HEK293T (cell line): ENCODE results near the gene ZNF396.

Source experiments
- CTCF ChIA-PET: fragments of 350-600 bp; formaldehyde crosslinking; extraction: SDS; loops from one replicate; lab custom pipeline; 2021; ENCODE audit warnings: antibody characterized with exemption, inconsistent platforms; lab: Yijun Ruan, JAX
- POLR2A ChIA-PET: fragments of 350-600 bp; formaldehyde crosslinking; extraction: SDS; loops from one replicate; lab custom pipeline; 2020; ENCODE audit warnings: antibody characterized with exemption, inconsistent platforms; lab: Yijun Ruan, JAX
- DNase-seq: peaks from one replicate; pipeline ENCODE4 v3.0.0; 2012; ENCODE audit warnings: mixed read lengths; ENCODE audit errors: extremely low spot score
- ARNT ChIP-seq: fragments of 450-650 bp; IDR thresholded peaks from 2 replicates; pipeline ENCODE4 v1.6.1; 2017; ENCODE audit warnings: mild to moderate bottlenecking
- BHLHE40 ChIP-seq: fragments of 450-650 bp; IDR thresholded peaks from 2 replicates; pipeline ENCODE4 v1.6.1; 2016; ENCODE audit warnings: mild to moderate bottlenecking, moderate library complexity, borderline replicate concordance
- CTBP1 ChIP-seq: fragments of 450-650 bp; IDR thresholded peaks from 2 replicates; pipeline ENCODE4 v1.6.1; 2016; ENCODE audit warnings: borderline replicate concordance
- ELF4 ChIP-seq: fragments of 450-650 bp; IDR thresholded peaks from 2 replicates; pipeline ENCODE4 v1.6.1; 2017; ENCODE audit warnings: antibody characterized with exemption
- FOXA1 ChIP-seq: fragments of 450-650 bp; IDR thresholded peaks from 2 replicates; pipeline ENCODE4 v1.6.1; 2016; ENCODE audit warnings: mild to moderate bottlenecking
- FOXK2 ChIP-seq: fragments of 450-650 bp; IDR thresholded peaks from 2 replicates; pipeline ENCODE4 v1.6.1; 2016; ENCODE audit warnings: mild to moderate bottlenecking
- FOXM1 ChIP-seq: fragments of 450-650 bp; IDR thresholded peaks from 2 replicates; pipeline ENCODE4 v1.6.1; 2017; ENCODE audit warnings: mild to moderate bottlenecking, borderline replicate concordance
- HDGF ChIP-seq: fragments of 450-650 bp; IDR thresholded peaks from 2 replicates; pipeline ENCODE4 v1.6.1; 2017; ENCODE audit warnings: antibody characterized with exemption, borderline replicate concordance
- L3MBTL2 ChIP-seq: fragments of 450-650 bp; conservative IDR thresholded peaks from 2 replicates; pipeline ENCODE4 v1.6.1; 2016; ENCODE audit warnings: mild to moderate bottlenecking
- LEF1 ChIP-seq: fragments of 450-650 bp; IDR thresholded peaks from 2 replicates; pipeline ENCODE4 v1.6.1; 2017; ENCODE audit warnings: mild to moderate bottlenecking, borderline replicate concordance
- NFRKB ChIP-seq: fragments of 450-650 bp; IDR thresholded peaks from 2 replicates; pipeline ENCODE4 v1.6.1; 2016; ENCODE audit warnings: mild to moderate bottlenecking, moderate library complexity
- PKNOX1 ChIP-seq: fragments of 450-650 bp; IDR thresholded peaks from 2 replicates; pipeline ENCODE4 v1.6.1; 2016
- SP1 ChIP-seq: fragments of 450-650 bp; IDR thresholded peaks from 2 replicates; pipeline ENCODE4 v1.6.1; 2017
- SUZ12 ChIP-seq: fragments of 450-650 bp; IDR thresholded peaks from 2 replicates; pipeline ENCODE4 v1.6.1; 2016; ENCODE audit warnings: mild to moderate bottlenecking
- TARDBP ChIP-seq: fragments of 450-650 bp; IDR thresholded peaks from 2 replicates; pipeline ENCODE4 v1.6.1; 2016
- ZNF384 ChIP-seq: fragments of 450-650 bp; IDR thresholded peaks from 2 replicates; pipeline ENCODE4 v1.6.1; 2016

Gene ZNF396

GRCh38 chr18:35415511-35416073, 38.5 kb upstream of the ZNF396 start:
- TF ChIP-seq TARDBP (no peak), PKNOX1 (no peak), BHLHE40 (no peak), CTBP1 (no peak), L3MBTL2 (no peak), FOXA1 (no peak), FOXK2 (no peak), ELF4 (no peak), HDGF (no peak)
- no peak for DNase-seq
- CTCF ChIA-PET = no interaction called here
- POLR2A ChIA-PET = no interaction called here

GRCh38 chr18:35413163-35413511, 36.0 kb upstream of the ZNF396 start:
- no peak for DNase-seq
- TF ChIP-seq ZNF384 (no peak), FOXM1 (no peak), TARDBP (no peak), BHLHE40 (no peak), ARNT (no peak), CTBP1 (no peak), SUZ12 (no peak), ELF4 (no peak), LEF1 (no peak), FOXK2 (no peak), SP1 (no peak), HDGF (no peak), NFRKB (no peak), FOXA1 (no peak), L3MBTL2 (no peak), PKNOX1 (no peak)
- ChIA-PET POLR2A (no interaction called here), CTCF (interaction anchor here (1.3 kb wide), 1 partner anchor 27 kb away, joined by 3 read pairs; no protein-coding TSS in a partner anchor)

- ChIA-PET CTCF (no interaction called here), POLR2A (no interaction called here)
- DNase-seq = no peak
- TF ChIP-seq HDGF (no peak), FOXM1 (no peak), FOXA1 (no peak), LEF1 (no peak), PKNOX1 (no peak), FOXK2 (no peak), ARNT (no peak), CTBP1 (no peak), ELF4 (no peak), SUZ12 (no peak)
These were observed 34.7 kb upstream of the ZNF396 start for GRCh38 chr18:35411625-35412351.

GRCh38 chr18:35410561-35410960, 33.4 kb upstream of the ZNF396 start:
- ChIA-PET POLR2A (interaction anchor here (1.7 to 2.0 kb wide), 2 partner anchors 87 to 172 kb away, joined by 4 to 7 read pairs; partner anchors contain the start of gene INO80C), CTCF (no interaction called here)
- no peak for DNase-seq
- TF ChIP-seq BHLHE40 (no peak), ELF4 (no peak), FOXM1 (no peak), NFRKB (no peak), FOXK2 (no peak), FOXA1 (no peak)

GRCh38 chr18:35409911-35410310, 32.8 kb upstream of the ZNF396 start:
- DNase-seq = no peak
- ChIA-PET CTCF (no interaction called here), POLR2A (interaction anchor here (1.7 to 2.0 kb wide), 2 partner anchors 88 to 173 kb away, joined by 4 to 7 read pairs; partner anchors contain the start of gene INO80C)
- TF ChIP-seq FOXA1 (no peak), ZNF384 (no peak), HDGF (no peak), SP1 (no peak), SUZ12 (no peak)

- no peak for DNase-seq
- ChIA-PET CTCF (interaction anchor here (1.7 kb wide), 1 partner anchor 85 kb away, joined by 6 read pairs; no protein-coding TSS in a partner anchor), POLR2A (interaction anchor here (1.7 kb wide), 1 partner anchor 174 kb away, joined by 4 read pairs; no protein-coding TSS in a partner anchor)
- TF ChIP-seq FOXM1 (no peak), FOXA1 (no peak), L3MBTL2 (no peak), TARDBP (no peak)
These were observed 31.7 kb upstream of the ZNF396 start for GRCh38 chr18:35408843-35409261.
